ENCODE data around the gene FAM89A. TPM values are rescaled to one million over a fixed set of nuclear protein-coding genes. Genes with fewer than 3 reads are reported as not detected.

Gene FAM89A
- polyA plus RNA-seq, 1 experiment: 15.6 TPM

DNA sequence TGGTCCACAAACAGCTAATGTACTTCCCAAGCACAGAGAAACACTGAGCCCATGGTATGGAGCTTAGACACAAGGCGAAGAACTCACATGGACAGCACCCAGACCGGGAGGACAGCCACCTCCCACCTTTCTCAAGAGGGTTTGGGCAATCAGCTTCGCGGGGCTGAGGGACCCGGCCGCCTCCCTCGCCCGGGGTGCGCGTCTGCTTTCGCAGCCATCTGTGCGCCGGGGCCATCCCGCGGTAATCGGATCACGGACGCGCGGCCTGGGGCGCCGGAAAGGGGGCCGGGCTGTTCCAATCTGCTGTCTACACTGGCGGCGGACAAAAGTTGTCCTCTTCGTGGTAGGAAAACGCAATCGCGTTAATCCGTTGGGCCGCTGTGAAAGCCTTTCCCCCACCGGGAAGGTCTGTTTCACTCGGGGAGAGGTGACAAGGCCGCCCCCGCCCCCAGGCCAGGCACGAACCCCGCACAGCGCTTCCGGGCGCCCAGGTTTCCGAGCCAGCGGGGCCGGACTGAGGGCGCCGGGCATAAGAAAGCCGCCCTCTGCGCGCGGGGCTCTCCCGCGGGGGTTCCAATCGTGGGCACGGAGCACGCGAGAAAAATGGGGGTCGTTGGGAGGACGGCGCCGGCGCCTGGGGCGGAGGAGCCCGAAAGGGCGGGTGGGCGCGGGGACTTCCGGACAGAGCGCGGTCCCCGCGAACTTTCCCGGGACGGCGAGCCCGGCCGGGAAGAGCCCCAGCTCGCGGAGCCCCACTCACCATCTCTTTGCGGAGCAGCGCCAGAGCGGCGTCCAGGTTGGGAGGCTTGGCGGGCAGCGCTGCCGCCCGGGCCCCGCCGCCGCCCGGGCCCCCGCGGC, 664 bp downstream of the FAM89A start:
- POLR2A ChIA-PET: no interaction called here
- CTCF ChIA-PET: interaction anchor here (1.1 to 1.4 kb wide), 3 partner anchors 85 to 242 kb away, joined by 3 read pairs; no protein-coding TSS in a partner anchor
- no peak for DNase-seq (ENCODE audit: low read depth)

DNA sequence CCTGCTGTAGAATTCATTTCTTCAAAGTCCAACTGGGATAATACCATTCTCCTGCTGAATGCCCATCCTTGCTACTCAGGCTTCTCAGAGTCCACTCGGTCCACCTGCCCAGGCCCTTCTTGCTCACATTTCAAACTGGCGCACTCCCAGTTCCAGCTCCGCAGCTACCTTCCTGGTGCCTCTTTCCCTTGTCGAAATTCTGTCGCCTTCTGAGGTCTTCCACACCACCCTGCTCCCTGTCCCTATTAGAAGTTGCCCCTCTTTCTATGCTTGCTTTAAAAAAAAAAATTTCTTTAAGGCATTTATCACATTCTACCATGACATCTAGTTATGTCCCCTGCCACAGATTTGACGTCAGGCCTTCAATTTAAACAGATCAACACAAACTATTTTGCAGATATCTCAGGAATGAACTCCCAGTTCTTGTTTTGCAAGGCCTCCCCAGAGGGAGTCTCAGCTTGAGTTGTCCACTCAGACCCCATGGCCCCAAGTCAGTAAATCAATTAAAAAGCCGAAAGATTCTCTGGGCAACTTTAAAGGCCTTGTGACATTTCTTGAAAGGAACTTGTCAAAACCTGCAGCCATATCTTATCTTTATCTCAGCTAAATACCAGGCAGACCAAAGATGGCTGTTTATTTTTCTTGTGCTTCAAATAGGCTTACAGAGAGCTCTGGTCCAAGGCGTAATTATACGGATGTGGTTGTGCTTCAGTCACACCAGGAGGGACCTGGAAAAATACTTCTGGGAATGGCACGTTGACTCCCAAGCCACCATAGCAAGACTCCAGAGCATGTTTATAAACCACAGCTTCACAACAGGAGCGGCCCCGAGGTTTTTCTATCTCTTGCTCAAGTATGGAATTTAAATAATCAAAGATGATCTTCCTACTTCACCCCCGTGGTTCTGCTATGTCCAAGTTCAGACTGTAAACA, 2.2 kb downstream of the FAM89A start:
- DNase-seq (ENCODE audit: low read depth): no peak
- Histone ChIP-seq H3K27me3 (ENCODE audit: control insufficient read depth, insufficient read depth, low read length) (peaks cover 1% of the 10 kb centered on the region; the same call in 1 of the 2 replicates), H3K36me3 (ENCODE audit: control insufficient read depth, insufficient read depth, low read length) (no peaks in the 10 kb centered on the region), H3K4me3 (ENCODE audit: low read depth, low read length) (no peak overlapping the region)
- TF ChIP-seq, protein P1, sequence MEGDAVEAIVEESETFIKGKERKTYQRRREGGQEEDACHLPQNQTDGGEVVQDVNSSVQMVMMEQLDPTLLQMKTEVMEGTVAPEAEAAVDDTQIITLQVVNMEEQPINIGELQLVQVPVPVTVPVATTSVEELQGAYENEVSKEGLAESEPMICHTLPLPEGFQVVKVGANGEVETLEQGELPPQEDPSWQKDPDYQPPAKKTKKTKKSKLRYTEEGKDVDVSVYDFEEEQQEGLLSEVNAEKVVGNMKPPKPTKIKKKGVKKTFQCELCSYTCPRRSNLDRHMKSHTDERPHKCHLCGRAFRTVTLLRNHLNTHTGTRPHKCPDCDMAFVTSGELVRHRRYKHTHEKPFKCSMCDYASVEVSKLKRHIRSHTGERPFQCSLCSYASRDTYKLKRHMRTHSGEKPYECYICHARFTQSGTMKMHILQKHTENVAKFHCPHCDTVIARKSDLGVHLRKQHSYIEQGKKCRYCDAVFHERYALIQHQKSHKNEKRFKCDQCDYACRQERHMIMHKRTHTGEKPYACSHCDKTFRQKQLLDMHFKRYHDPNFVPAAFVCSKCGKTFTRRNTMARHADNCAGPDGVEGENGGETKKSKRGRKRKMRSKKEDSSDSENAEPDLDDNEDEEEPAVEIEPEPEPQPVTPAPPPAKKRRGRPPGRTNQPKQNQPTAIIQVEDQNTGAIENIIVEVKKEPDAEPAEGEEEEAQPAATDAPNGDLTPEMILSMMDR (IDR thresholded peaks at IDR 0.05; ENCODE audit: insufficient read depth, low read depth, low read length): no peak
- CTCF ChIA-PET: no interaction called here
- POLR2A ChIA-PET: no interaction called here

More for the DNA sequence above, 664 bp downstream of the FAM89A start:
- H3K36me3 ChIP-seq (ENCODE audit: control insufficient read depth, insufficient read depth, low read length): no peaks in the 10 kb centered on the region
- peak overlapping the region; percentile 81 for H3K4me3 ChIP-seq (ENCODE audit: low read depth, low read length)
- peaks cover 1% of the 10 kb centered on the region for H3K27me3 ChIP-seq (ENCODE audit: control insufficient read depth, insufficient read depth, low read length)
- TF ChIP-seq, protein P1 (IDR thresholded peaks at IDR 0.05; ENCODE audit: insufficient read depth, low read depth, low read length): no peak

GRCh38 chr1:231036416-231036815, 3.6 kb downstream of the FAM89A start:
- no peak for DNase-seq (ENCODE audit: low read depth)
- H3K27me3 ChIP-seq (ENCODE audit: control insufficient read depth, insufficient read depth, low read length): peaks cover 1% of the 10 kb centered on the region; the same call in 1 of the 2 replicates
- H3K4me3 ChIP-seq (ENCODE audit: low read depth, low read length): no peak overlapping the region
- no peaks in the 10 kb centered on the region for H3K36me3 ChIP-seq (ENCODE audit: control insufficient read depth, insufficient read depth, low read length)
- POLR2A ChIA-PET: no interaction called here
- CTCF ChIA-PET: interaction anchor here (1.5 kb wide), 1 partner anchor 10 kb away, joined by 4 read pairs; no protein-coding TSS in a partner anchor
- TF ChIP-seq, protein P1 (IDR thresholded peaks at IDR 0.05; ENCODE audit: insufficient read depth, low read depth, low read length): no peak

GRCh38 chr1:231035799-231036198, 4.3 kb downstream of the FAM89A start:
- Histone ChIP-seq H3K36me3 (ENCODE audit: control insufficient read depth, insufficient read depth, low read length) (no peaks in the 10 kb centered on the region), H3K4me3 (ENCODE audit: low read depth, low read length) (no peak overlapping the region), H3K27me3 (ENCODE audit: control insufficient read depth, insufficient read depth, low read length) (peaks cover 1% of the 10 kb centered on the region; the same call in 1 of the 2 replicates)
- ChIA-PET CTCF (interaction anchor here (1.5 kb wide), 1 partner anchor 10 kb away, joined by 4 read pairs; no protein-coding TSS in a partner anchor), POLR2A (no interaction called here)
- DNase-seq (ENCODE audit: low read depth): no peak
- TF ChIP-seq, protein P1 (IDR thresholded peaks at IDR 0.05; ENCODE audit: insufficient read depth, low read depth, low read length): no peak

Data from BJ (cell line).